Liver (tissue), 3 donors: ENCODE results near the gene CFAP74.

Source experiments
- ATF3 ChIP-seq: IDR thresholded peaks from 2 replicates; pipeline ENCODE4 v1.6.1; 2016; ENCODE audit warnings: antibody characterized with exemption
- CTCF ChIP-seq: fragments of 150-350 bp; IDR thresholded peaks from 2 replicates; pipeline ENCODE4 v1.5.1; 2017; ENCODE audit warnings: improper control_type of control experiment, low read depth, low read length; ENCODE audit not compliant: missing input control
- EGR1 ChIP-seq, 2 donors: IDR thresholded peaks; 2 replicates each; pipeline ENCODE4 v1.6.1; 2016 to 2018; ENCODE audit warnings: antibody characterized with exemption in 2 of 2, low read depth in 2 of 2
- HNF4A ChIP-seq, 2 donors: conservative IDR thresholded peaks; 2 replicates each; pipeline ENCODE4 v1.6.1; 2016; ENCODE audit warnings: antibody characterized with exemption in 2 of 2, mild to moderate bottlenecking in 2 of 2
- JUND ChIP-seq, 2 donors: IDR thresholded peaks; 2 replicates each; pipeline ENCODE4 v1.6.1; 2016; ENCODE audit warnings: antibody characterized with exemption in 2 of 2
- MAX ChIP-seq: IDR thresholded peaks from 2 replicates; pipeline ENCODE4 v1.6.1; 2016; ENCODE audit warnings: antibody characterized with exemption
- RAD21 ChIP-seq, 2 donors: IDR thresholded peaks; 2 replicates each; pipeline ENCODE4 v1.6.1; 2016; ENCODE audit warnings: antibody characterized with exemption in 2 of 2, mild to moderate bottlenecking in 2 of 2
- REST ChIP-seq: IDR thresholded peaks from 2 replicates; pipeline ENCODE4 v1.6.1; 2016; ENCODE audit warnings: antibody characterized with exemption, mild to moderate bottlenecking
- SP1 ChIP-seq: IDR thresholded peaks from 2 replicates; pipeline ENCODE4 v1.6.1; 2018; ENCODE audit warnings: antibody characterized with exemption, mild to moderate bottlenecking
- donor health status: healthy.
- donor health status: healthy.

- TF ChIP-seq CTCF (no peak), MAX (no peak), REST (no peak), SP1 (no peak), JUND (IDR thresholded peaks at IDR 0.05) (no peak), EGR1 (IDR thresholded peaks at IDR 0.05; ENCODE audit: low read depth in 2 of 2) (no peak), HNF4A (conservative IDR thresholded peaks at IDR 0.05) (no peak), RAD21 (IDR thresholded peaks at IDR 0.05) (no peak), ATF3 (no peak)
These were observed 84.7 kb downstream of the CFAP74 start, which contains the start of gene TMEM52 for GRCh38 chr1:1918901-1919303.
